Measurements from ENCODE around the gene LMX1B.
A peak's percentile ranks its signal among the peaks of the same experiment; 100 is the strongest.

Gene LMX1B

DNA sequence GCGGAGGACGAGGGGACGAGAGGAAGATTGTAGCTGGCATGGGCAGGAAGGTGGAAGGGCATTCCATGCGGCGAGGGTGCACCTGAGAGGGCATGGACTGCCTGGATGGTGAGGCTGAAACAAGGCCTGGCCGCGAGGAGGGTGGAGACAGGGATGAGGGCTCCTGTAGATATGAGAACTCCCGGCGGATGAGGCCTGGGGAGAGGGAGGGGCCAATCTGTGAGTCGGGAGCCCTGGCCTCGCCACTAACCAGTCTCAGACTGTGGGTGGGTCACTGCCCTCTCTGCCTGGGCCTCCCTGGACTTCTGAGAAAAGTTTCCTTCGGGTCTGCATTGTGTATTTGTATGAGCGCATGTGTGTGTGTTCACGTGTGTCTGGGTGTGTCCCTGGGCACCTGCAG, 55.4 kb downstream of the LMX1B start:
- ATAC-seq (no peak), DNase-seq (no peak)
- Mint-ChIP-seq H3K4me1 (peaks cover 19% of the 10 kb centered on the region), H3K27me3 (peaks cover 27% of the 10 kb centered on the region), H3K9me3 (no peaks in the 10 kb centered on the region), H3K4me3 (no peak overlapping the region), H3K27ac (no peak overlapping the region)

DNA sequence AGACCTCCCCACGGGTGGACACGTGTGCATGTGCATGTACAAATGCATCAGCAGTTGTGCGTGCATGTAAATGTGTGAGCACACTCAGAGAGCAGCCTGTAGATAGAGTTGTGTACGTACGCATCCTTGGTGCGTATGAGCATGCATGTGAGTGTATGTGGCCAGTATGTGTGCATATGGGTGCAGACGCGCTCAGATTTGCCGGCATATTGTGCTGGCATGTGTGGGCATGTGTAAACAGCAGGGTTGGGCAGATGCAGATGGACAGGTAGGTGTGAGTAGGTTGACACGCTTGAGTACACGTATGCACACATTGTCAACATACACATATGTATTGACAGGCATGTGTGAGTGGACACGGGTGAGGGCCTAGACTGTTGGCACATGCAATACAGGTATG, 56.5 kb downstream of the LMX1B start:
- no peak for ATAC-seq
- H3K27me3 Mint-ChIP-seq = peaks cover 39% of the 10 kb centered on the region
- no peak for DNase-seq
- no peak overlapping the region for H3K27ac Mint-ChIP-seq
- peaks cover 15% of the 10 kb centered on the region for H3K4me1 Mint-ChIP-seq
- no peak overlapping the region for H3K4me3 Mint-ChIP-seq
- no peaks in the 10 kb centered on the region for H3K9me3 Mint-ChIP-seq

DNA sequence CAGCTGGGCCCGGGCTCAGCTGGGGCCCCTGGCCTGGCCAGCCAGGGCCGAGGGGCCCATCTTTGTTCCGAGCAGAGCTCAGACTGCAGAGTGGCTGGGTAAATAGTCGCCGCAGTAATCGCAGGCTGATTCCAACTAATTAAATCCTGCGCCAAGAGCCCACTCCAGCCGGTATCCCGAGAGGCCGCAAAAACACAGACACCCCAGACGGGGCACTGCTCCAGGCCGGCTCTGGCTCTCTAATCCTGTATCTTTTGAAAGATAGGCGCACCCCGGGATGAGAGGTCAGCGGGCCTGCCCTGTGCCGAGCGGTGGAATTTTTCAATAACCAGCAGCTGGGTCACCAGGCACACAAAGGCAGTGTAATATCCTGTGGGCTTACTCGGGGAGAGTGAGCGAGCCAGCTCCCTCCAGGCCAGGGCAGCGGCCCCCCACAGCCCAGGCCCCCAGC, 57.7 kb downstream of the LMX1B start:
- Mint-ChIP-seq H3K4me1 (peaks cover 9% of the 10 kb centered on the region), H3K9me3 (no peaks in the 10 kb centered on the region), H3K27me3 (peaks cover 47% of the 10 kb centered on the region), H3K4me3 (no peak overlapping the region), H3K27ac (no peak overlapping the region)
- ATAC-seq = no peak
- DNase-seq = no peak

DNA sequence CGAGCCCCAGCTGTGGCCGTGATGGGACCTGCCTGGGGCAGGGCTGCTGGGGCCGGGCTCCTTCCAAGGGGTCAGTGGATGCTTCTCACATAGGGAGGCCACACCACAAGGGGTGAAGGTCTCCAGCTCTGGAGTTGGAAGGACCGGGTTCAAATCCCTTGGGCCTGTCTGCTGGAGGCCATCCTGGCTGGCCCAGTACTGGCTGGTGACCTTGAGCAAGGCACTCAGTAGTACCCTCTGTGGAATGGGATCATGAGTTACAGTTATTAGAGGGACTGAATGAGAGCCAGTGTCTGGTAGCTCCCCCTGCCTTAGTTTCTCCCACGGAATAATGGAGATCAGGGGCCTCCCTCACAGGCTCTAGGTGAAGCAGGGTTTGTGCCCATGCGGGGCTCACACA, 58.3 kb downstream of the LMX1B start:
- no peak for ATAC-seq
- Mint-ChIP-seq H3K4me3 (no peak overlapping the region), H3K4me1 (peaks cover 8% of the 10 kb centered on the region), H3K9me3 (no peaks in the 10 kb centered on the region), H3K27me3 (peaks cover 53% of the 10 kb centered on the region), H3K27ac (no peak overlapping the region)
- DNase-seq = no peak

DNA sequence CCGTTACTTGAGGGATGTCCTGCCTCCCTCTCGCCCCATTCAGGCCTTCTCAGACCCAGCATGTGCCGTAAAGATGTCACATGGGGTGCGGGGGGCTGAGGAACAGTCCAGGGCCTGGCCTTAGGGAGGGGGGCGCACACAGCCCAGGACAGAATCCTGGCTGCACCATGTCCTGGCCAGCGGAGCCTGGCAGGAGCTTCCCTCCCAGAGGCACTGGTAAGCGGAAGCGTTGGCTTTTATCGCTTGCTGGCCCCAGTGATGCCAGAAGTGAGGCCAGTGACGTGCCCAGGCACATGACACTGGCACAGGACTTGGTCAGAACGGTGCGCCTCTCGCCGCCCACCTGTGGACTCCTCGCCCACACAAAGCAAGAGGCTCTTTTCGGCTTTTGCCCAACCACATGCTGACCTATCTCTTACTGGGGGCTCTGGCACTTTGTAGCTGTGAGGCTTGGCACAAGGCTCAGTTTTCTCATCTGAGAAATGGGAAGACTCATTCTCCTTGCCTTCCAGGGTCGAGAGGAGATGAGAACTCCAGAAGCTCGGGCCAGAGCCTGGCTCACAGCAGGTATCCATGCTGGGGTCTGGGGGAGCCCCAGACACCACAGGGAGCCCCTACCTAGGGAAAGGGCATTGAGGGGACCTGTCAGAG, 59.0 kb downstream of the LMX1B start:
- H3K9me3 Mint-ChIP-seq = no peaks in the 10 kb centered on the region
- DNase-seq (no peak), ATAC-seq (no peak)
- H3K4me3 Mint-ChIP-seq = no peak overlapping the region
- H3K27ac Mint-ChIP-seq = no peak overlapping the region
- peaks cover 61% of the 10 kb centered on the region for H3K27me3 Mint-ChIP-seq
- H3K4me1 Mint-ChIP-seq = peaks cover 16% of the 10 kb centered on the region

DNA sequence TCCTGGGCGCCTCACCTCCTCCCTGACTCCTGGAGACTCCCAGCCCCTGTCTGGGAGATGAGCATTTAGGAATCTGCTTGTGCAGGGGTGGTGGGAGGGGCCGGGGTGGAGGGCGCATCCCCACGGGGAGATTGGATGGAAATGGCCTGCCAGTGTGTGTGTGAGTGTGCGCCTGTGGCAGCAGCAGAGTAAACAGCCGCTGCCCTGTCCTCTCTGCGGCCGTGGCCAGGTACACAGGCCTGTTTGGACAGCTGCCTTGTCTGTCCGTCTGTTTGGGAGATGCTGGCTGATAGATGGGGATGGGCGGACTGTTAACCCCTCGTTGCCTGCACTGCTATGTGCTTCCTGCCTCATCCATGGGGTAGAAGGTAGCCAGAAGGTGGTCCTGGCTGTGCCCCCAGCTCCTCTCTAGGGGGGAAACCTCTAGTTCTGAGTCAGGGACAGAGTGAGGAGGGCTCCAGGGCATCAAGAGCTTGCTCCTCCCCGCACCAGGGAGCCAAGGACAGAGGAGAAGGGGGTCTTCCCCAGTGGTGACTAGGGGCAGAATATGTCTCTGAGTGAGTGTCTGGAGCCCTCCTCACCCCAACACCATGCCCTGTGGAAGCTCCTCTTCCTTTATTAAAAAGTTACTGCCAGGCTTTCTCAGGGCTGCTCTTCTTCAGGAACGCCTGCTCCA, 60.1 kb downstream of the LMX1B start:
- ATAC-seq (no peak), DNase-seq (no peak)
- peaks cover 18% of the 10 kb centered on the region for H3K4me1 Mint-ChIP-seq
- H3K9me3 Mint-ChIP-seq = no peaks in the 10 kb centered on the region
- H3K27ac Mint-ChIP-seq = no peak overlapping the region
- no peak overlapping the region for H3K4me3 Mint-ChIP-seq
- peaks cover 67% of the 10 kb centered on the region for H3K27me3 Mint-ChIP-seq

DNA sequence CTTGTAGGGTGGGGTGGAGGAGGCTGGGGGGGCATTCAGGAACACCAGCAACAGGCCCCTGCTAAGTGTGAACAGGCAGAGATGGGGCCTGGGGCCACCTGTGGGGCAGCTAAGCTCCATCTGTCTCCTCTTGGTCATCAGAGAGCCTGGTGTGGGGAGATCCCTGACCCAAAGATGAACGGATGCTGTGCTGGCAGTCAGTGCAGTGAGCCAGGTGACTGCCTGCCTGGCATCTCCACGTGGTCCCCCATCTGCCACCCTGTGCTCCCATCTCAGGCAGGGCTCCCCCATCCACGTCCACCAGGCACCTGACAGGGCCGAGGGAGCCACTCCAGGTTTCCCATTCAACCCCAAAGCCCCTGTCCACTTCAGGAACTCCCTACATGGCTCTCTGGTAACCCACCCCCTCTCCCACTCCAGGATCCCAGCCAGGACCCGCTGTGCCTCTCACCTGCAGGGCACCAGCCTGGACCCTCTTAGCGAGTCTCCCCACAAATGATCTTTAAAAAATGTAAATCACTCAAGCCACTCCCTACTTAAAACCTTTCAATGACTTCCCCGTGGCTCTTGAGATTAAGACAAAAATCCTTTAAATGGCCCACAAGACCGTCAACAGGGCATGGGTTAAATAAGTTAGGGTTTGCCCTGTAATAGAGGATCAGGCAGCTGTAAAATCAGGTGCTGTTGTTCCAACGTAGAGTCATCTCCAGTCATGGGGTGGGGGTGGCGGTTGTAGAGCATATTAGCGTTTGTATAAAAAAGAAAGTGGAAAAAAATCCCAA, 60.8 kb downstream of the LMX1B start:
- Mint-ChIP-seq H3K27me3 (peaks cover 74% of the 10 kb centered on the region), H3K4me3 (no peak overlapping the region)
- no peak for DNase-seq

DNA sequence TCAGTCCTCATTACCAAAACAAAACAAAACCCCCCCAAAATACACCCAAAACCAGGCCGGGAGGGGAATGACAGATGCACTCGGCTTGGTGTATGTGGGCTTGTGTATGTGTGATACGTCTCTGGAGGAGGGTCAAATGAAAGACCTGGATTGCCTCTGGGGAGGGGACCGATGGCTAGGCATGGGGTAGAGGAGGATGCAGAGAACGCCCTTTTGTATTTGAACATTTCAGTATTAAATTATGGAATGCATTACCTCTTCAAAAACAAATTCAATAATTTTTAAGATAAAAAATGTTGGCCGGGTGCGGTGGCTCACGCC, 61.4 kb downstream of the LMX1B start:
- H3K27ac Mint-ChIP-seq = no peak overlapping the region
- peaks cover 80% of the 10 kb centered on the region for H3K27me3 Mint-ChIP-seq
- peaks cover 24% of the 10 kb centered on the region for H3K4me1 Mint-ChIP-seq
- H3K9me3 Mint-ChIP-seq = no peaks in the 10 kb centered on the region
- H3K4me3 Mint-ChIP-seq = no peak overlapping the region
- DNase-seq (no peak), ATAC-seq (no peak)

More for the DNA sequence above, 60.8 kb downstream of the LMX1B start:
- Mint-ChIP-seq H3K9me3 (no peaks in the 10 kb centered on the region), H3K27ac (no peak overlapping the region), H3K4me1 (peaks cover 24% of the 10 kb centered on the region)
- ATAC-seq = no peak

DNA sequence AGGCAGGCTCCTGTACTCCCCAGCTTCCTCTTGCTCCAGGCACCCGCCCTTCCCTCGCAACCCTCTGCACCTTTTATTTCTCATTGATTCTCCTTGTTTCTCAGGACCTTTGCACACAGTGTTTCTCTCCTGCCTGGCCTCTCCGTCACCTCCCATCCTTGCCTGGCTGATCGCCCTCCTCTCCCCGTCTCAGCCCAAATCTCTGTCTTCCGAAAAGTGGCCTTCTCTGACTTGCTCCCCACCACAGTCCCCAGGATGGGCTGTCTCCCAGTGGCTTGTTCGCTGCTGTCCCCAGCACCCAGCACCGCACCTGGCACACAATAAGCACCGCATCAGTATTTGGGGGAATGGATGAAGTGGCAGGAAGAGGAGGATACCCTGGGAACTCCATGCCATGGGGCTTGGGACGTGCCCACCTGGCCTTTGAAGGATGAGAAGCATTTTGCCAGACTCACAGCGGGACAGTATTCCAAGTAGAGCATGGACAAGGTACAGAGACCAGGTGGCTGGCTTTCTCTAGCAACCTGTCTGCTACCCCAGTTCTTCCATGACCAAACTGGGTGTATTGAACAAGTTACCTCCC, 62.5 kb downstream of the LMX1B start:
- ATAC-seq (no peak), DNase-seq (no peak)
- no peak overlapping the region for H3K4me3 Mint-ChIP-seq
- H3K27ac Mint-ChIP-seq = no peak overlapping the region
- H3K27me3 Mint-ChIP-seq = peaks cover 91% of the 10 kb centered on the region
- H3K4me1 Mint-ChIP-seq = peaks cover 24% of the 10 kb centered on the region
- H3K9me3 Mint-ChIP-seq = no peaks in the 10 kb centered on the region

DNA sequence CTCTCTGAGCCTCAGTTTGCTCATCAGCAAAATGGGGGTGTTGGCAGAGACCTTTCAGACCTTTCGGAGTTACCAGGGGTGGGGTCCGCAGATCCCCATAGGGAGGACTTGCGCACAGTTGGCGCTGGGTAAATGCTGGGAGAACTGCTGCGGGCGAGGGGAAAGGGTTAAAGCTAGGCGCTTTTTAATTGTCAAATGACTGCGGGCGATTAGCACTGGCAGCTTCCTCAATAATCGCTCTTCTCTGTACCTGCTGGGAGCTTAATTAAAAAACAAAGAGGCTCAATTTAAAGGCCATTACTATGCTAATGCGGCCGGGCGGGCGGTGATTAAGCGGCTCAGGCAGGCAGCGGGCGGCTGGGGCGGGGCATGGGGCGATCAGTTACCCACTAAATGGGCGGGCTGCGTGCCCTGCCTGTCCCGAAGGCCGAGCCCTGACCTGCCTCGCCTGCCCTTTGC, 63.0 kb downstream of the LMX1B start:
- Mint-ChIP-seq H3K4me1 (peaks cover 24% of the 10 kb centered on the region), H3K9me3 (no peaks in the 10 kb centered on the region), H3K27me3 (peaks cover 93% of the 10 kb centered on the region), H3K27ac (no peak overlapping the region), H3K4me3 (no peak overlapping the region)
- ATAC-seq (no peak), DNase-seq (no peak)

DNA sequence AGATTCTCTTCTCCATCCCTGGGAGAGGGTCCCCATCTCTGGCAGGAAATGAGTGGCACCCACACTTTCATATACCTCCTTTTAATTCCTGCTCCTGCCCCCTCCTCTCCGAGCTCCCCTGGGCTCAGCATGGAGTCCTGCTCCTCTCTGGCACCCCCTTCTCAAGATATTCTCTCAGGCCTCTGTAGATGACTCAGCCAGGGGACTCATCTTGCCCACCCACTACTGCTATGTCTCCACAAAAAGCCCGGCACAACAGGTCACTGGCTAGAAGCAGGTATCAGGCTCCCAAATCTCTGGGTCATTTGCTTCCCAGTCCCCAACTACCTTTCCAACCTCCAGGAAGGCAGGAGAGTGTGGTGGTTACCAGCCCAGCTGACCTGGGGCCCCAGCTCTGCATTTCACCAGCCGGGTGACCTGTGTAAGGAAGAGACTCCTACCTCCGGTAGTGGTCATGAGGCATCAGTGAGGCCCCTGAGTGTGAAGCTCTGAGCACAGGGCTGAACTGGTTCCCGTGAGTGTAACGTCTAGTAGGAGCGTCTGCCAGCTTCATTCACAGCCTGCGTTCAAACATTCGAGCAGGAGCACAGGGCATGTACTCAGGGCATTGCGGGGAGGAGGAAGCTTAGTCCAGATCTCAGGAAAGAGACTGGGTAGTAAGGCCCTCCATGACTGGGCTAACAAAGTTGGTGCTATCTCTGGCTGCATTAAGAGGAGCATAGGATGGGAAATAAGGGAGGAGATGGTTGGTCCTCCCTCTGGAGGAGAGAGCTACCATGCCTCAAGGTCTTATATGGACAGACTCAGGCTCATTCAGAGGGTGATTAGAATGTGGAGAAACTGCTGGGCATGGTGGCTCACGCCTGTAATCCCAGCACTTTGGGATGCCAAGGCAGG, 63.7 kb downstream of the LMX1B start:
- H3K9me3 Mint-ChIP-seq = no peaks in the 10 kb centered on the region
- H3K27me3 Mint-ChIP-seq = peaks cover 93% of the 10 kb centered on the region
- ATAC-seq (peak; percentile 50), DNase-seq (no peak)
- H3K4me1 Mint-ChIP-seq = peaks cover 28% of the 10 kb centered on the region
- H3K4me3 Mint-ChIP-seq = peak overlapping the region in 1 of 2 donors; percentile 21
- H3K27ac Mint-ChIP-seq = no peak overlapping the region

DNA sequence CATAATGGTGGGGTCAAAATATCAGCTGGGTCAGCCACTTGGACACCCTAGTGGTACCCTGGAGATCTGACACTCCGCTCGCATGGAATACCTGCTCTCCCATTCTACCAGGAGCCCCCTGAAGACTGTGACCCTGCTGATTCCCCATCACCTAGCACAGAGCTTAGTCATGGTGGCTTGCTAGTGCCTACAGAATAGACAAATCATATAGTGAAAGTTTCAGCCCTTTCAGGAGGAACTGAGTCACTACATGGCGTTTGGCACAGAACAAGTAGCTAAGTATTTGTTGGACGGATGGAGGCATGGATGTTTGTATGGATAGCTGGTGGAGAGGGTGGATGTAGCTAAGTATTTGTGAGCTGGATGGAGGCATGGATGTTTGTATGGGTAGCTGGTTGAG, 65.3 kb downstream of the LMX1B start:
- Mint-ChIP-seq H3K4me1 (peaks cover 29% of the 10 kb centered on the region), H3K4me3 (no peak overlapping the region), H3K27ac (no peak overlapping the region), H3K27me3 (peaks cover 88% of the 10 kb centered on the region), H3K9me3 (no peaks in the 10 kb centered on the region)
- peak; percentile 65 for ATAC-seq
- no peak for DNase-seq

DNA sequence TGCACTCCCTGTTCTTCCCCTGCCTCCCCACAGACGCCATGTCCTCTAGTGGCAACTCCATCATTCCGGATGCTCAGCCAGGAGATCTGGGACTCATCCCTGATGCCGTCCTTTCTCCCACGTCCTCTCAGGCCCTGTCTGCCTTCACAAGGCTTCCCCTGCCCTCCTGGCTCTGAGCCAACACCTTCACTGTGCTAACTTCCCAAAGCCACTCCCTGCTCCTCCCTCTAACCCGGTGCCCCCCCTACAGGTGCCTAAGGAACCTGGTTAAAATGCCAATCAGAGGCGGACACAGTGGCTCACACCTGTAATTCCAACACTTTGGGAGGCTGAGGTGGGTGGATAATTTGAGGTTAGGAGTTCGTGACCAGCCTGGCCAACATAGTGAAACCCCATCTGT, 67.6 kb downstream of the LMX1B start:
- Mint-ChIP-seq H3K27ac (no peak overlapping the region), H3K4me3 (no peak overlapping the region), H3K4me1 (peaks cover 24% of the 10 kb centered on the region), H3K9me3 (no peaks in the 10 kb centered on the region), H3K27me3 (peaks cover 91% of the 10 kb centered on the region)
- ATAC-seq (no peak), DNase-seq (no peak)

DNA sequence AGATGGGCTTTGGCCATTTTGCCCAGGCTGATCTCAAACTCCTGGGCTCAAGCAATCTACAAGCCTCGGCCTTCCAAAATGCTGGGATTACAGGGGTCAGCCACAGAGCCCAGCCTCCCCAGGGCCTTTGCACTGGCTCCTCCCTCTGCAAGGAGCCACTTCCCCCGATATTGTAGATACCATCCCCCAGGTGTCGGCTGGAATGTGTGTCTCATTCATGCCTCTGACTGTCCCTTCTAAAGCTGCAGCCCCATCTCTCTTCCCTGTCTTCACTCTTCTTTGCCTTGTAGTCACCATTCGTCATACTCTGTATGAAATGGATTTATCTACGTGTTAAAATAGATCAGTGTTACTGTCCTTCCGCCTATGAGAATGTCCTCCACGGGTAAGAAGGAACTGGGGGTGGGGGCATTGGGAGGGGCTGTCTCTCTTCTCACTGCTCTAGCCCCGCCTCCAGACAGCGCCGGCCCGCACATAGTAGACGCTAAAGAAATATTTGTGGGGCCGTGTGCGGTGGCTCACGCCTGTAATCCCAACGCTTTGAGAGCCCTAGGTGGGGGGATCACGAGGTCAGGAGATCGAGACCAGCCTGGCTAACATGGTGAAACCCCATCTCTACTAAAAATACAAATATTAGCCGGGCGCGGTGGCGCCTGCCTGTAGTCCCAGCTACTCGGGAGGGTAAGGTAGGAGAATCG, 68.5 kb downstream of the LMX1B start:
- Mint-ChIP-seq H3K4me3 (no peak overlapping the region), H3K9me3 (no peaks in the 10 kb centered on the region), H3K27ac (no peak overlapping the region), H3K27me3 (peaks cover 91% of the 10 kb centered on the region), H3K4me1 (peaks cover 17% of the 10 kb centered on the region)
- DNase-seq = no peak
- ATAC-seq = no peak
